OCI-LY3 (cell line): ENCODE data around the gene HOXB3.

ENCODE experiments used
- CTCF ChIP-seq: fragments of 200-600, 300-600 bp; sonication (generic); IDR thresholded peaks from 2 replicates; pipeline ENCODE4 v1.5.1; 2014; ENCODE audit warnings: antibody characterized with exemption, low read length, low read depth
- EZH2phosphoT487 ChIP-seq: fragments of 200-600 bp; shearing (Covaris generic); IDR thresholded peaks from 2 replicates; pipeline ENCODE4 v1.6.1; 2018; ENCODE audit warnings: antibody characterized with exemption, mixed run types, low read depth

- TF ChIP-seq CTCF = no peak
- TF ChIP-seq EZH2phosphoT487 = no peak
Observed at GRCh38 chr17:48609033-48609432, 19.0 kb upstream of the HOXB3 start.
